ENCODE results near the gene LAP3.

Gene LAP3

GRCh38 chr4:17647176-17647806 is 70.3 kb downstream of the LAP3 start:
- TF ChIP-seq FOXP2 (optimal IDR thresholded peaks at IDR 0.05; ENCODE audit: borderline replicate concordance, extremely low read depth, extremely low read length, insufficient read depth) (no peak), TAF1 (IDR thresholded peaks at IDR 0.05; ENCODE audit: borderline replicate concordance, insufficient read depth, low read length) (no peak), SIN3A (IDR thresholded peaks at IDR 0.05; ENCODE audit: borderline replicate concordance, insufficient read depth, low read length) (no peak), POLR2AphosphoS5 (IDR thresholded peaks at IDR 0.05; ENCODE audit: low read depth, low read length) (no peak), REST (IDR thresholded peaks at IDR 0.05; ENCODE audit: insufficient read depth in 1 of 2, low read depth in 2 of 2, low read length in 2 of 2) (no peak)

- no peak for TF ChIP-seq SIN3A (IDR thresholded peaks at IDR 0.05; ENCODE audit: borderline replicate concordance, insufficient read depth, low read length)
- no peak for TF ChIP-seq REST (IDR thresholded peaks at IDR 0.05; ENCODE audit: insufficient read depth in 1 of 2, low read depth in 2 of 2, low read length in 2 of 2)
- no peak for TF ChIP-seq TAF1 (IDR thresholded peaks at IDR 0.05; ENCODE audit: borderline replicate concordance, insufficient read depth, low read length)
- TF ChIP-seq FOXP2 (optimal IDR thresholded peaks at IDR 0.05; ENCODE audit: borderline replicate concordance, extremely low read depth, extremely low read length, insufficient read depth), result no peak
- no peak for TF ChIP-seq POLR2AphosphoS5 (IDR thresholded peaks at IDR 0.05; ENCODE audit: low read depth, low read length)
Measured at GRCh38 chr4:17647927-17648326, 70.9 kb downstream of the LAP3 start.

DNA sequence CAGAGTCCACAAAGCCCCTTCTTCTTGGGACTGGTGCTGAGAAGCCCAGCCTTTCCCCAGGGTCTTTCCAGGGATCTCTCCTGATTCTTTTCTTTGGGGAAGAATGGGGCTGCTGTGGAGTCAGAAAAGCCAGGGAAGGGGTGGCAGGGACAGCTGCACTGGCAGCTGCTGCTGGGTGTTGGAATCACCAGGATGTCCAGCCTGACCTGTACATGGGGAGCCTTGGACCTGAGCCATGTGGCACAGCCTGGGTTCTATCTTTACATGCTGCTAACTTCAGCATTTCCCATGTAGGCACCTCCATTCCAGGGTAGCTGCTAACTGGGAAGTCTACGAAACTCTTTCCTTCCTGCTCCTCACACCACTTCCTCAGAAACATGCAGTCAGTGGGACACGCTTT is 73.4 kb downstream of the LAP3 start:
- TF ChIP-seq POLR2AphosphoS5 (IDR thresholded peaks at IDR 0.05; ENCODE audit: low read depth, low read length), result no peak
- TF ChIP-seq FOXP2 (optimal IDR thresholded peaks at IDR 0.05; ENCODE audit: borderline replicate concordance, extremely low read depth, extremely low read length, insufficient read depth), result no peak
- no peak for TF ChIP-seq REST (IDR thresholded peaks at IDR 0.05; ENCODE audit: insufficient read depth in 1 of 2, low read depth in 2 of 2, low read length in 2 of 2)
- TF ChIP-seq TAF1 (IDR thresholded peaks at IDR 0.05; ENCODE audit: borderline replicate concordance, insufficient read depth, low read length), result no peak
- no peak for TF ChIP-seq SIN3A (IDR thresholded peaks at IDR 0.05; ENCODE audit: borderline replicate concordance, insufficient read depth, low read length)

DNA sequence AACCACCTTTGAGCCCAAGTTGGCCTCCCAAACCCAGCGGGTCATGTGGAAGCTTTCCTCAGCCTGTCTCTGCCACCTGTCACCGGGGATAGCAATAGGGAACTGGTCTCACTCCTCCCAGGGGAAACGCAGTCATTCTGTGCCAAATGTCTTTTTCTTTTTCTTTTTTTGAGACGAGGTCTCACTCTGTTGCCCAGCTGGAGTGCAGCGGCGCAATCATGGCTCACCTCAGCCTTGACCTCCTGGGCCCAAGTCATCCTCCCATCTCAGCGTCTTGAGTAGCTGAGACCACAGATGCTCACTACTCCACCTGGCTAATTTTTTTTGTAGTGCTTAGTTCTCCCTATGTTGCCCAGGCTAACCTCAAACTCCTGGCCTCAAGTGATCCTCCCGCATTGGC is 77.7 kb downstream of the LAP3 start:
- no peak for TF ChIP-seq FOXP2 (optimal IDR thresholded peaks at IDR 0.05; ENCODE audit: borderline replicate concordance, extremely low read depth, extremely low read length, insufficient read depth)
- TF ChIP-seq SIN3A (IDR thresholded peaks at IDR 0.05; ENCODE audit: borderline replicate concordance, insufficient read depth, low read length), result no peak
- no peak for TF ChIP-seq POLR2AphosphoS5 (IDR thresholded peaks at IDR 0.05; ENCODE audit: low read depth, low read length)
- TF ChIP-seq REST (IDR thresholded peaks at IDR 0.05; ENCODE audit: insufficient read depth in 1 of 2, low read depth in 2 of 2, low read length in 2 of 2), result no peak
- TF ChIP-seq TAF1 (IDR thresholded peaks at IDR 0.05; ENCODE audit: borderline replicate concordance, insufficient read depth, low read length), result no peak

Measured in PFSK-1 (cell line).